ENCODE data around the gene OR6B1. TPM values are rescaled to one million over a fixed set of nuclear protein-coding genes. Genes with fewer than 3 reads are reported as not detected.
"Not testable (repeated sequence)": the region's sequence is repeated elsewhere in the genome, so short reads cannot be mapped to it uniquely, and the experiment has no call there.

OR6B1 gene
- total RNA-seq, 1 donor from 2014 or later = not detected

GRCh38 chr7:144006029-144006691 is 6.0 kb downstream of the OR6B1 start:
- DNase-seq (ENCODE audit: low spot score) = no peak

DNA sequence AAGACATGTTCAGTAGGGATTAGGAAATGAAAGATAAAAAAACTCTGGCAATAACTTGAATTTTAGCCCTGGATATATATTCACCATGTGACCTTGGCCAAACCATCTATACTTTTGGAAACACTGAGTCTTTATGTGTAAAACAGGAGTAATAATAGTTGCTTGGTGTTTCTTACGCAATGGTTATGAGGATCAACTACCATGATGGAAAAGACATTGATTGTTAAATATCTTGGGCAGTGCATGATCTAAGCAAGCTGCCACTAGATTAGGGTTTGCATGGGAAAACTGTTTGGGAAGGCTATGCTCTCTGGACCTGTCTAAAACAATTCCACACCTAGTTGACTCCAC is 6.5 kb downstream of the OR6B1 start:
- no peak for DNase-seq (ENCODE audit: low spot score)

DNA sequence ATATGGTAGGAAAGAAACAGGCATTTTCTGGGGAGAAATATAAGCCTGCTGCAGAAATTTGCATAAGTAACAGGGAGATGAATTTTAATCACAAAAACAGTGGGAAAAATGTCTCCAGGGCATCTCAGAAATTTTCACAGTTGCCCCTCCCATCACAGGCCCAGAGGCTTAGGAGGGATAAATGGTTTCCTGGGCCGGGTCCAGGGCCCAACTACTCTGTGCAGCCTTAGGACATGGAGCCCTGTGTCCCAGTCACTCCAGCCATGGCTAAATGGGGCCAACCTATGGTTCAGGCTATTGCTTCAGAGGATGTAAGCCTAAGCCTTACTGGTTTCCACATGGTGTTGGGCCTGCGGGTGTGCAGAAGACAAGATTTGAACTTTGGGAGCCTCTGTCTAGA is 9.2 kb downstream of the OR6B1 start:
- no peak for DNase-seq (ENCODE audit: low spot score)

- not testable (repeated sequence) for DNase-seq (ENCODE audit: low spot score)
Measured at GRCh38 chr7:144010061-144010460, 9.9 kb downstream of the OR6B1 start.

- DNase-seq (ENCODE audit: low spot score) = not testable (repeated sequence)
Measured at GRCh38 chr7:144010821-144011220, 10.7 kb downstream of the OR6B1 start.

- no peak for DNase-seq (ENCODE audit: low spot score)
Measured at GRCh38 chr7:144011458-144012230, 11.5 kb downstream of the OR6B1 start.

GRCh38 chr7:144018065-144018464 is 17.9 kb downstream of the OR6B1 start:
- no peak for DNase-seq (ENCODE audit: low spot score)

DNA sequence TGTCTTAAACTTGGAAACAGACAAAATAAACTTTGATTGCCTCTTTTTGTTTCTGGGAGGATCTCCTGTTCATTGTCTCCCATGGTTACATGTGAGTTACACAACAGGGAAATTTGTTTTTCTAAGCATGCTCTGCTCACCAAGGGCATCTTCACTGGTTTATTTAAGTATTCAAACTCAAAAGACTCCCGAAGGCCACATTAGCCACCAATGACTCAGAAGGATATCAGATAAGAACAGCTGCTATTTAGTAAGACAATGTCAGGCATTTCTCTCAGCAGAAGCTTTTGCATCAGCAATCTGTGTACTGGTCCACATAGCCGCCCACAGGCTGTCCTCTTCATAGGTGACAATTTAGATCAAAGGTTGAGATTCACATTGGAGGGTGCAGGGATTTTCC is 19.3 kb downstream of the OR6B1 start:
- DNase-seq (ENCODE audit: low spot score) = no peak

GRCh38 chr7:144020340-144020739 is 20.2 kb downstream of the OR6B1 start:
- no peak for DNase-seq (ENCODE audit: low spot score)

DNA sequence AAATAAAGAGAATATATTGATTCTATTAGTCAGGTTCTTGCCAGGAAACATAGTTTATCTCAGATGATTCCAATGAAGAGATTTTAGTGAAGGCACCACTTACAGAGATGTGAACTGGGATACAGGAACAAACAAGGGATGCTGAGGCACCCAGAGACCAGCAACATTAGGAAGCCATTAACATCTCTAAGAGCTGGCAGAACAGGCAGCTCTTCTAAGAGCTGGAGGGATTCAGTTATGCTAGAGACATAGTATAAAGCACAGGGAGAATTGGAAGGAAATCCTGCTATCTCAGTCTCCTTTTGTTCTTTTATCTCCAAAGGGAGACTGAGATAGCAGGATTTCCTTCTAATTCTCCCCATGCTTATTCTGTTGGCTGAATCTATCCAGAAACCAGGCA is 22.0 kb downstream of the OR6B1 start:
- DNase-seq (ENCODE audit: low spot score) = no peak

GRCh38 chr7:144023171-144023827 is 23.2 kb downstream of the OR6B1 start:
- DNase-seq (ENCODE audit: low spot score) = no peak

GRCh38 chr7:144024213-144024612 is 24.1 kb downstream of the OR6B1 start:
- no peak for DNase-seq (ENCODE audit: low spot score)

DNA sequence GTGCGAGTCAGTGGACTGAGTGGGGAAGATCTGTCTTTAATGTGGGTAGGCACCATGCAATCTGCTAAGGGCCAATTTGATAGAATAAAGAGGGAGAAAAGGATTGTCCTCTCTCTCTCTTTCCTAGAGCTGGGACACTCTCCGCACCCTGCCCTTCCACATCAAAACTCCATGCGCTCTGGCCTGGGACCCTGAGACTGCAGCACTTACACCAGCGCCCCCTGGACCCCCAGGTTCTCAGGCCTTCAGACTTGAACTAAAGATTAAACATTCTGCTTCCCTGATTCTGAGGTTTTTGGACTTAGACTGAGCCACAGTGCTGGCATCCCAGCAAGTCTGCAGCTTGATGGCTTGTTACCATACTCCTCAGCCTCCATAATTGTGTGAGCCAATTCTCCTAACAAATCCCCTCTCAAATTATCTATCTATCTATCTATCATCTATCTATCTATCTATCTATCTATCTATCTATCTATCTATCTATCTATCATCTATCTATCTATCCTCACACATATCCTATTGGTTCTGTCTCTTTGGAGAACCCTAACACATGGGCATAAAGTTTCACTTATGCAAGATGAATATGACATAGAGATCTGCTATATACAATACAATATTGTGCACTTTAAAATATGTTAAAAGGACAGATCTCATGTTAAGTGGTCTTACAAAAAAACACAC is 26.2 kb downstream of the OR6B1 start:
- DNase-seq (ENCODE audit: low spot score) = no peak

DNA sequence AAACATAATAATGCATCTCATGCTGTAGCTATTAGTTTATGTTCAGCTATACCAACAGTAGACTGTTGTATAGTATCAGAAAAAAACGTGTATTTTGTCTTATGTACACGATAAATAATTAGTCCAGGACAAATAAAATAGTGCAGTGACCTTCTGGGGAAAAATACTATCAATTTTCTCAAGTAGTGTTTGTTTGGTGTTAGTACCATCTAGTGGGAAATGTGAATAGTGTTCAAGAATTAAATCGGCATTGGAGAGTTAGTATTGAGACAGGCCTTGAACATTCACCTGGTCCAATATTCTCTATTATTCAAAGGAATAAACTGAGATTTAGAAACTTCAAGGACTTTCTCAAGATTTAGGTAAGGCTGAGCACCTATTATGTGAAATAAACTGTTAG is 26.9 kb downstream of the OR6B1 start:
- no peak for DNase-seq (ENCODE audit: low spot score)

DNA sequence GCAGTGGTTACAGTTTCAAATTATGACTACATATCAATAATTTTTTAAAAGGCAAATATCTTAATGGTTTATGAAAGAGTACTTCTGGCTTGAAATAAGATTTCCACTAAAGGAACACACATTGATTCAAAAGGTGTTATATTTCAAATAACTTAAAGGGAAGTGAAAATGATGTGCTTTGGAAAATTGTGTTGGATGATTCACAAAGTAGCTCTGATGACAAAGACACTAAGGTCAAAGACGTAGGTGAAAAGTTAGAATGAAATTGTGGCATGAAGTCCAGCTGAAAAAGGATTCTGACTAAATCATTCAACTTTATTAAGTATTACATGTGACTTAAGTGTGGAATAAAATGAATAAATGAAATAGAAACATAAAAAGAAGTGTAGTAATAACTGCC is 27.9 kb downstream of the OR6B1 start:
- DNase-seq (ENCODE audit: low spot score) = no peak

DNA sequence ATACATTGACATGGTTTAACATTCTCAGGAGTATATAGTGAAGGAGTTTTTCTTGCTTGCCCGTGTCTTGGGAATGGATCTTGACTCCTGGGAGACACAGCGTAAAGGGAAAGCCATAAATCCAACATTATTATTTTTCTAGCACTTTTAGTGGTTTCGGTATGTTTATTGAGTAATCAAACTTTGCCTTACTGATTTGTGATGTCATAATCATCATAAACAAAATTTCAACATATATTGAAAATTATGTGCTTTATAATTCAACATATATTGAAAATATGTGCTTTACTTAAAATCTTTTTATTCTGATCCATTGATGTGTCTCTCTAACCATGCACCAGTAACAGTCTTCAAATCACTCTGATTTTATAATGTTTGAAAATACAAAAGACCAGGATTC is 28.4 kb downstream of the OR6B1 start:
- no peak for DNase-seq (ENCODE audit: low spot score)

DNA sequence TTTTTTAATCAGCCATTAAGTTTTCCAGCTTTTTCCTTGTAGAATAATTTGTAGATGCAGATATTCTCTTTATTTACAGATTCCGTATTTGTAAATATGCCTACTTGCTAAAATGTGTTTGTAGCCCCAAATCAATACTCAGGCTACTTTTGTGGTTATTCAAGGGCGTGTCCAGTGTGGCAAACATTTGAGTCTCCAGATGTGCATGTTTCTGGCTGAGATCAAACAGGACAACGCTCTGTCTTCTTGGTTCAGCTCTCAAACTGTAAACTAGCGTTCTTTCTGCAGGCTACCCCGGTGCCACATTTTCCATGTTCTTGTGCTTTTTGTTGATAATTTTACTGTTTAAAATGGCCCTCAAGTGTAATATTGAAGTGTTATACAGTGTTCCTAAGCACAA is 32.4 kb downstream of the OR6B1 start:
- no peak for DNase-seq (ENCODE audit: low spot score)

- DNase-seq (ENCODE audit: low spot score) = no peak
Measured at GRCh38 chr7:144032985-144033709, 33.0 kb downstream of the OR6B1 start.

- DNase-seq (ENCODE audit: low spot score) = no peak
Measured at GRCh38 chr7:144035385-144035784, 35.3 kb downstream of the OR6B1 start.

DNA sequence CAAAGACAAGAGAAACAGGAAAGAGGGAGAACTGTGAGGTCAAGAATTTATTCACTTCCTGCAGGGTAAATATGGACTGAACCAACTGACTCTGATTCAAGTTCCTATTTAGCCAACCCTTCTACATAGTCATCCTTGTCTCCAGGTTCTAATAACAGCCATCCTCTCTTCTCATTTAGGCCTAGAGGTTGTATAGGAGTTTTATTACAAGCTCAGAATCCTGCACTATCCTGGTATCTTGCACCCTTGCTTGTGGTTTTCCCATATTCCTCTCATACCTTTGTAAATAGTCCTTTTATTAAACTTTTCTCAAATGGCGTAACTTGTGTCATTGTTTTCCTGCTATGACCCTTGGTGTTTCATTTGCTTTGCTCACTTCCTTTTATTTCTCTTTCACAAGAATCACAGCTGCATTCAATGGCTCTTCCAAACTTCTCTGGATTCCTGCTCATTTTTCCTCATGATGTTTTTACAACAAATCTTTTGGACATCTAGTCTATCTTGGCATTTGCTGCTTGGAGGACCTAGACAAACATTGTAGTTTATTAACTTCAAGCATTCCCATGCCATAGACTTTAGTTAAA is 36.3 kb downstream of the OR6B1 start:
- DNase-seq (ENCODE audit: low spot score) = no peak

GRCh38 chr7:144037414-144038035 is 37.4 kb downstream of the OR6B1 start:
- no peak for DNase-seq (ENCODE audit: low spot score)
